H1 (cell line): ENCODE measurements around the gene ST6GALNAC4. TPM values are rescaled to one million over a fixed set of nuclear protein-coding genes. Genes with fewer than 3 reads are reported as not detected.

Experiments used
- GTF2F1 ChIP-seq: IDR thresholded peaks from 2 replicates; pipeline ENCODE4 v1.6.1; 2012; ENCODE audit warnings: low read depth, low read length, improper control_type of control experiment, borderline replicate concordance
- PHF8 ChIP-seq: fragments of 200-600 bp; sonication (generic); conservative IDR thresholded peaks from 2 replicates; pipeline ENCODE4 v1.7.1; 2012; ENCODE audit warnings: low read depth, mild to moderate bottlenecking, inconsistent platforms, low read length, moderate library complexity
- RFX5 ChIP-seq: IDR thresholded peaks from 2 replicates; pipeline ENCODE4 v1.6.1; 2011; ENCODE audit warnings: low read depth, low read length, improper control_type of control experiment, borderline replicate concordance
- RNF2 ChIP-seq: fragments of 200-900, 300-1000 bp; sonication (generic); IDR thresholded peaks from 2 replicates; pipeline ENCODE4 v1.7.1; 2016; ENCODE audit warnings: borderline replicate concordance, low read depth, mild to moderate bottlenecking, antibody characterized with exemption, low read length; ENCODE audit not compliant: poor library complexity, severe bottlenecking; ENCODE audit errors: missing control alignments
- polyA plus RNA-seq, 7 experiments: library from polyadenylated mRNA; depleted of rRNA in 3 of 7; stranded (reverse) in 5 of 7; unstranded in 2 of 7; fragments of >200 nt in 5 of 7; fragments of 200-250 nt in 2 of 7; gene quantifications; 1 replicate in 5 of 7; 2 replicates in 1 of 7; 4 replicates in 1 of 7; pipeline versions ENCODE4 v1.2.1 to v1.2.3, GENCODE V29; 2011 to 2013; ENCODE audit warnings: missing spikeins in 2 of 7, mixed read lengths in 2 of 7
- total RNA-seq: library from RNA; stranded (reverse); fragmentation: NEBNext Ultra II Directional; extraction: Animal tissue kit (Norgen Biotek cat#: 25700); gene quantifications from 2 replicates; pipeline ENCODE4 v1.2.1, GENCODE V29; 2021

ST6GALNAC4 gene
- total and polyA plus RNA-seq, 2 of the 8 experiments (the other 6 are each of a cell fraction or from before 2014, with no cell fraction given): 21.8 to 34.1 TPM

GRCh38 chr9:127874301-127875221, 42.3 kb downstream of the ST6GALNAC4 start (continued):
- TF ChIP-seq RFX5 (no peak), RNF2 (no peak), GTF2F1 (no peak), PHF8 (no peak)
- TF ChIP-seq, all 59 proteins: peak for 0
